Liver (tissue), 9 donors: ENCODE measurements around the gene ZBTB7B. TPM values are rescaled to one million over a fixed set of nuclear protein-coding genes. Genes with fewer than 3 reads are reported as not detected.

ENCODE experiments used
- DNase-seq: peaks from one replicate; pipeline ENCODE4 v3.0.0-alpha.2; 2017; ENCODE audit warnings: low spot score
- H3K27ac ChIP-seq, 2 donors: one replicate each; pipeline ENCODE4 v1.7.0; 2013; ENCODE audit warnings: inconsistent platforms in 2 of 2, low read length in 2 of 2, control low read depth in 1 of 2, low read depth in 1 of 2, mild to moderate bottlenecking in 1 of 2
- H3K27me3 ChIP-seq, 4 donors: one replicate each; pipeline versions ENCODE4 v1.6.1 to v1.7.0; 2013; ENCODE audit warnings: low read length in 3 of 4, inconsistent platforms in 1 of 4, mild to moderate bottlenecking in 1 of 4, moderate library complexity in 1 of 4; ENCODE audit not compliant: control insufficient read depth in 4 of 4, insufficient read depth in 4 of 4
- H3K36me3 ChIP-seq, 4 donors: one replicate each; pipeline versions ENCODE4 v1.6.1 to v1.7.0; 2013; ENCODE audit warnings: low read length in 3 of 4, mild to moderate bottlenecking in 3 of 4, low read depth in 1 of 4, moderate library complexity in 1 of 4; ENCODE audit not compliant: control insufficient read depth in 4 of 4, insufficient read depth in 3 of 4
- H3K4me1 ChIP-seq, 4 donors: one replicate each; pipeline versions ENCODE4 v1.6.1 to v1.7.0; 2013; ENCODE audit warnings: low read length in 3 of 4, mild to moderate bottlenecking in 3 of 4, moderate library complexity in 1 of 4; ENCODE audit not compliant: control insufficient read depth in 4 of 4, insufficient read depth in 4 of 4
- H3K4me3 ChIP-seq, 3 donors: one replicate each; pipeline versions ENCODE4 v1.6.1 to v1.7.0; 2013; ENCODE audit warnings: low read length in 3 of 3, control low read depth in 1 of 3, low read depth in 1 of 3, mild to moderate bottlenecking in 1 of 3
- H3K9ac ChIP-seq, 2 donors: one replicate each; pipeline ENCODE4 v1.7.0; 2013; ENCODE audit warnings: low read length in 2 of 2, mild to moderate bottlenecking in 2 of 2, moderate library complexity in 2 of 2, control low read depth in 1 of 2, low read depth in 1 of 2
- H3K9me3 ChIP-seq, 4 donors: one replicate each; pipeline versions ENCODE4 v1.6.1 to v1.7.0; 2013; ENCODE audit warnings: low read length in 3 of 4; ENCODE audit not compliant: control insufficient read depth in 4 of 4
- CTCF ChIP-seq: fragments of 150-350 bp; IDR thresholded peaks from 2 replicates; pipeline ENCODE4 v1.5.1; 2017; ENCODE audit warnings: improper control_type of control experiment, low read depth, low read length; ENCODE audit not compliant: missing input control
- FOXA1 ChIP-seq: IDR thresholded peaks from 2 replicates; pipeline ENCODE4 v1.6.1; 2016; ENCODE audit warnings: antibody characterized with exemption
- GABPA ChIP-seq, 2 donors: IDR thresholded peaks in 1 of 2; conservative IDR thresholded peaks in 1 of 2; 2 replicates each; pipeline ENCODE4 v1.6.1; 2016; ENCODE audit warnings: antibody characterized with exemption in 2 of 2, mild to moderate bottlenecking in 1 of 2, moderate library complexity in 1 of 2
- JUND ChIP-seq, 2 donors: IDR thresholded peaks; 2 replicates each; pipeline ENCODE4 v1.6.1; 2016; ENCODE audit warnings: antibody characterized with exemption in 2 of 2
- NR2F2 ChIP-seq: IDR thresholded peaks from 2 replicates; pipeline ENCODE4 v1.6.1; 2016; ENCODE audit warnings: antibody characterized with exemption
- RAD21 ChIP-seq, 2 donors: IDR thresholded peaks; 2 replicates each; pipeline ENCODE4 v1.6.1; 2016; ENCODE audit warnings: antibody characterized with exemption in 2 of 2, mild to moderate bottlenecking in 2 of 2
- REST ChIP-seq: IDR thresholded peaks from 2 replicates; pipeline ENCODE4 v1.6.1; 2016; ENCODE audit warnings: antibody characterized with exemption, mild to moderate bottlenecking
- RXRA ChIP-seq, 2 donors: IDR thresholded peaks; 2 replicates each; pipeline ENCODE4 v1.6.1; 2017 to 2018; ENCODE audit warnings: antibody characterized with exemption in 2 of 2, mild to moderate bottlenecking in 1 of 2
- SP1 ChIP-seq: IDR thresholded peaks from 2 replicates; pipeline ENCODE4 v1.6.1; 2018; ENCODE audit warnings: antibody characterized with exemption, mild to moderate bottlenecking
- TAF1 ChIP-seq: conservative IDR thresholded peaks from 2 replicates; pipeline ENCODE4 v1.6.1; 2016; ENCODE audit warnings: antibody characterized with exemption, mild to moderate bottlenecking
- YY1 ChIP-seq: IDR thresholded peaks from 2 replicates; pipeline ENCODE4 v1.6.1; 2016; ENCODE audit warnings: antibody characterized with exemption, mild to moderate bottlenecking
- WGBS: extraction: QIAGEN DNeasy Blood & Tissue Kit; methylation state at CpG from one replicate; pipeline ENCODE4 v1.1.7; 2013; 5-methylcytosine and 5-hydroxymethylcytosine counted together
- polyA plus RNA-seq, 2 donors: library from polyadenylated mRNA; stranded (reverse) in 1 of 2; unstranded in 1 of 2; fragments of 200-250 nt in 1 of 2; fragments of >200 nt in 1 of 2; fragmentation: Nextera tagmentation in 1 of 2; extraction: Ambion mirVana in 1 of 2; gene quantifications; one replicate each; pipeline versions ENCODE4 v1.2.1 to v1.2.3, GENCODE V29; 2013 to 2015
- total RNA-seq, 2 donors: library from RNA; depleted of rRNA; stranded (reverse); fragments of >200 nt; gene quantifications; one replicate each; pipeline ENCODE4 v1.2.3, GENCODE V29; 2014
- donor health status: healthy.
- donor health status: healthy.
- donor health status: healthy.
- donor health status: healthy.
- donor health status: healthy.

ZBTB7B gene
- total and polyA plus RNA-seq, 4 donors = 7.0 to 50.2 (median 21.1) TPM

DNA sequence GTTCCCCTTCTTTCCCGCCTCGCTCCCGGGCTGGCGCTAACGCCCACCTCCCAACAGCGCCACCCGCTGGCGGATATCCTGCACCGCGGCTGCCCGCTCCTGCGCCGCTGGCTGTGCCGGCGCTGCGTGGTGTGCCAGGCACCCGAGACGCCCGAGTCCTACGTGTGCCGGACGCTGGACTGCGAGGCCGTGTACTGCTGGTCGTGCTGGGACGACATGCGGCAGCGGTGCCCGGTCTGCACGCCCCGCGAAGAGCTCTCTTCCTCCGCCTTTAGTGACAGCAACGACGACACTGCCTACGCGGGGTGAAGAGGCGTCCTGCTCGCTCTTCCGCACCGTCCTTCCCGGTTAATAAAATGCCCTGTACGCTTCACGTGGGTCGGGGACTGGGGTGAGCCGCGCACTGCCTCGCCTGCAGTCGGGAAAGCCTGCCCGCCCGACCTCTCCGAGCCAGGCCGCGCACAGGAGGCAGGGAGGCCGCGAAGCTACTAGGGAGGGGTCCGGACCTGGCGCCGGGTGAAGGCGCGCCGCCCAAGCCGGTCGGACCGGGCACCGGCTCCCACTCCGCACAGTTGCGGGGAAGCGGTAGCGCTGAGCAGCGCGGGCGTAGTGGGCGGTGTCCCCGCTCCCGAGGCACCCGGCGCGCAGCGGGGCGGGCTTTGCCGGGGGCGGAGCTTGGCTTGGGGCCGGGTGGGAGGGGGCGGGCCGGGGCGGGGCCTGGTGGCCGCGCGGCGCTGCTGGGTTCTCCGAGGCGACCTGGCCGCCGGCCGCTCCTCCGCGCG lies 48.1 kb downstream of the ZBTB7B start, which contains the start of gene ADAM15:
TSS of gene ADAM15 (plus strand) at position 757 of the 782 bp plus-strand sequence. CDS start 71 bp downstream, outside the sequence.
- Histone ChIP-seq H3K9ac (peak within 1 kb of the TSS; percentile 46 to 50), H3K27ac (peak within 1 kb of the TSS; percentile 70 to 91), H3K4me3 (peak within 1 kb of the TSS; percentile 65 to 75 (median 67)), H3K9me3 (no peaks in the 10 kb centered on the region), H3K36me3 (no peaks in the 10 kb centered on the region), H3K27me3 (no peaks in the 10 kb centered on the region), H3K4me1 (peaks cover 9 to 51% (median 28%) of the 10 kb centered on the region in 4 donors)
- under 1% methylated on average over 99 of the region's 99 CpGs for WGBS
- DNase-seq = peak; percentile 93
- TF ChIP-seq RXRA (IDR thresholded peaks at IDR 0.05) = no peak
- TF ChIP-seq GABPA (IDR thresholded peaks at IDR 0.05 in 1 of 2, conservative IDR thresholded peaks at IDR 0.05 in 1 of 2) = peak in 1 of 2 donors; percentile 25
- TF ChIP-seq CTCF = peak; percentile 91
- TF ChIP-seq RAD21 (IDR thresholded peaks at IDR 0.05) = peak; percentile 62 to 78
- peak; percentile 47 for TF ChIP-seq SP1
- no peak for TF ChIP-seq FOXA1
- TF ChIP-seq REST = peak; percentile 45

GRCh38 chr1:155051342-155051776 lies 48.8 kb downstream of the ZBTB7B start:
- Histone ChIP-seq H3K27ac (peak overlapping the region; percentile 60 to 80), H3K4me1 (peaks cover 9 to 51% (median 28%) of the 10 kb centered on the region in 4 donors), H3K4me3 (peak overlapping the region; percentile 12 to 75 (median 67)), H3K27me3 (no peaks in the 10 kb centered on the region), H3K36me3 (peaks cover 0 to 3% (median under 1%) of the 10 kb centered on the region in 4 donors), H3K9me3 (no peaks in the 10 kb centered on the region), H3K9ac (peak overlapping the region; percentile 46 to 50)
- DNase-seq = no peak
- TF ChIP-seq JUND (IDR thresholded peaks at IDR 0.05) (no peak), TAF1 (no peak), RAD21 (IDR thresholded peaks at IDR 0.05) (no peak), NR2F2 (no peak), CTCF (no peak), YY1 (no peak), FOXA1 (no peak)
- under 1% methylated on average over 31 of the region's 31 CpGs for WGBS
